ENCODE results near the gene DGLUCY.
"Not testable (repeated sequence)": the region's sequence is repeated elsewhere in the genome, so short reads cannot be mapped to it uniquely, and the experiment has no call there.

DGLUCY gene

DNA sequence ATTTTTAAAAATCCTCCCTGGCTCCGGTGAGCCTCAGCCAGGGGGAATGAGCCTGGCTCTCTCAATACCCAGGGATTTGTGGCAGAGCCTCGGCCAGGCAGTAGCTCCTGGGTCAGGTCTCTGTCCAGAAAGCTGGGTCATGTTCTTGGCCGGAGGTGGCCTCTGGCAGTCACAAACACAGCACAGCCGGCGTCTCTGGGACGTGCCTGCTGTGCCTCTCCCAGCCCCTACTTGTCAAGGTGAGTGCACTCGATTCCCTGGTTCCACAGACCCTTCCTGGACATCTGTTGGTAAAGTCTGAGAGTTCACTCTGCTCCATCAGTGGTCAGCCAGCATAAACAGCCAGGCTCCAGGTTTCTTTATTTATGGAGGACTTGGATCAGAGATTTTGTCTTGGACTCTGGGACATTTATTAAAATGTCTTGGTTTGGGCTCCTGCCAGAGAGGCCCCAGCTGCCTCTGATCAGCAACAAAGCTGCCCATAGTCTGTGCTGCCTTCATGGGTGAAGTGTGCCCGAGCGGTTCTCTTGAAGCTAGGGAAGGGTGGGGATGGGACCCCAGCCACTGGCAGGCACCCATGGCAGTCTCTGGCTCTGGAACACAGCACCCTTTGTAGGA lies 56.7 kb downstream of the DGLUCY start:
- no peak for DNase-seq

- no peak for DNase-seq
Measured at GRCh38 chr14:91171291-91171690, 57.4 kb downstream of the DGLUCY start.

DNA sequence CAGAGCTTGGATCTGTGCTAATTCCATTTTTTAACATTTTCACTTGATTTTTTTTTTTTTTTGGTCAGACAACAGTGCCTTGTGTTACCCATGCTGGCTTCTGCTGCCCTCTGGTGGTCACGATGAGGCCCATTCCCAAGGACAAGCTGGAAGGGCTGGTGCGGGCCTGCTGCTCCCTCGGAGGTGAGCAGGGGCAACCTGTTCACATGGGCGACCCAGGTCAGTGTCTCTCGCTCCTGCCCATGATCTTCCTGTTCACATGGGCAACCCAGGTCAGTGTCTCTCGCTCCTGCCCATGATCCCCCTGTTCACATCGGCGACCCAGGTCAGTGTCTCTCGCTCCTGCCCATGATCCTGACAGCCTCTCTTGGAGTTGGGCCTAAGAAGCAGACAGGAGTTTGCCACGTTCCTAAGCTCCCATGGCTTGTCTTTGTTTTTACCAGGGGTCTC lies 59.4 kb downstream of the DGLUCY start:
- DNase-seq: peak; percentile 80 to 81

- DNase-seq: no peak
Measured at GRCh38 chr14:91173904-91174303, 60.0 kb downstream of the DGLUCY start.

- DNase-seq: no peak
Measured at GRCh38 chr14:91175291-91176201, 61.7 kb downstream of the DGLUCY start.

- DNase-seq: peak; percentile 60 to 68
Measured at GRCh38 chr14:91177073-91178034, 63.5 kb downstream of the DGLUCY start.

DNA sequence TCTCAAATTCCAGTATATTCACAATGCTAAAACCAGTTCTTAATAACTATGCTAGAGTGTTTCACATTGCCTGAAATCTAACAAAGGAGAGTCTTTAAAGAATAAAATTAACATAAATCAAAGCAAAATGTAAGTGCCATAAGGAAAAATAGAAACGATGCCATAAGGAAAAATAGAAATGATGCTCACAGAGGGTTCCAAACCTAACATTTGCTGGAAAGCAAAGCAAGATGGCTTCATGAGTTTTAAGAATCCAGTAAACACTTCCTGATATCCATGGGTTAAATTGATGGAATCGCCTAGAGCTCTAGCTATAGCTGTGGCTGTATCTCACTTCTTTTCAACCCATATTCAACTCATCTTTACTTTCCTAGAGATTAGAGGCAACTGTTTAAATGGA lies 66.7 kb downstream of the DGLUCY start:
- DNase-seq: no peak

DNA sequence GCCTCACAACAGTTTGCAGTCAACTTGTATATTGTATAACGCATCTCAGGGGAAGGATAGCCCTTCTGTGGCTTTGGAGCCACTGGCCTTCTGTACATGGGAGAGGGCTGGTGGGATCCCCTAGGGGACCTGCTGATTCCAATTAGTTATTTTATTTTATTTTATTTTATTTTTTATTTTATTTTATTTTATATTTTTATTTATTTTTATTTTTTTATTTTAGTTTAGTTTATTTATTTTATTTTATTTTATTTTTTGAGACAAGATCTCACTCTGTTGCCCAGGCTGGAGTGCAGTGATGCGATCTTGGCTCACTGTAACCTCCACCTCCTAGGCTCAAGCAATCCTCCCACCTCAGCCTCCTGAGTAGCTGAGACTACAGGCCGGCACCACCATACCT lies 68.9 kb downstream of the DGLUCY start:
- not testable (repeated sequence) for DNase-seq

GRCh38 chr14:91184559-91184958 lies 70.7 kb downstream of the DGLUCY start:
- DNase-seq: no peak

- DNase-seq: no peak
Measured at GRCh38 chr14:91185721-91186120, 71.8 kb downstream of the DGLUCY start.

DNA sequence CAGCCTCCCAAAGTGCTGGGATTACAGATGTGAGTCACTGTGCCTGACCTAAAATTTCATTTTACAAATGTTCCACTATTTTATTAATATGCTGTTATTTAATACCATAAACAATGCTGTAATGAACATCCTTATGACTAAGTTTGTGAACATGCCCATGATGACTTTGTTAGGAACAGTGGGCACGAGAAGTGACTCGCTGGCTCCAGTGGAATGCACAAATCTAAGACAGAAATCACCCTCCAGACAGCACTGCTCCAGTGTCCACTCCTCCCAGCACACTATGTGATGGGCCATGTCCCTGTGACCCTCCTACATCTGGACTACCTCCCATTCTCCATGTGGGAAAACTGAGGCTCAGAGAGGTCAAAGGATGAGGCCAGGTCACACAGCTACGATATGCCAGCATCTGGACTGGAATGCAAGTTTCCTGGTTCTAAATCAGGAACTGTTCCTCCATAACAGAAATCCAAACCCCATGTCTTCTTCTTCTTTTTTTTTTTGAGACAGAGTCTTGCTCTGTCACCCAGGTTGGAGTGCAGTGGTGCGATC lies 72.7 kb downstream of the DGLUCY start:
- no peak for DNase-seq

DNA sequence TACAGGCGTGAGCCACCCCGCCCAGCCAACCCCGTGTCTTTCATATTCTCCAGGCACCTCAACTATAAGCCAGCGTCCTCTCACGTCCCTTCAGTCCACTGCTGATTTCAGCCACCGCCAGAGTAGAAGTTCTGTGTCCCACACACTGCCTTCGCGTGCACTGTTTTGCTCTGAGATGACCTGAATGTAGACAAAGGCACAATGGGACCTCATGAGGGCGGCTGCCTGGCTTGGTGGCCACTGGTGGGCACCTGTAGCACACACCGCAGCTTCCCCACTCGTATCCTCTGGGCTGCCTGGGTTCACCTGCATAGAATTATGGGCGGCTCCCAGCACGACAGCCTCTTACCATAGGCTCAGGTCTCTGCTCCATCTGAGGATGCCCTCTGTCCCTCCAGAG lies 73.4 kb downstream of the DGLUCY start:
- DNase-seq: no peak

- DNase-seq: no peak
Measured at GRCh38 chr14:91190853-91191252, 77.0 kb downstream of the DGLUCY start.

DNA sequence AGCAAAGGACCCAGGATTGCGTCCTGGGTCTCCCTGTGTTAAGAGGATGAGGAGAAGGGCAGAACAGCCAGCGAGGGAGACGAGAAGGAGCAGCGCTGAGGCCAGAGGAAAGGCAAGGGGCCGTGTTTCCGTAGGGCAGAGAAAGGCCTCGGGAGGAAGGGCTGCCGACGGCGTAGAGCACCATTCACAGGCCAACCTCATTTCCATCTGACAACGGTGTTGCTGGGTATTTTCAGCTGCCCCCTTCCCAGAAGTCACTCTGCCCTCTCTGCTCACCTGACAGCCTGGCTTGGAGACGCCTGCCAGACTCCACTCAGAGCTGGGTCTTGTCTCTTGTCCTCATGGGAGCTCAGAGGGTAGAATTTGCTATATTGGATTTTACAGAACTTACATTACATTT lies 79.2 kb downstream of the DGLUCY start:
- no peak for DNase-seq

- no peak for DNase-seq
Measured at GRCh38 chr14:91195881-91196280, 82.0 kb downstream of the DGLUCY start.

- DNase-seq: no peak
Measured at GRCh38 chr14:91197631-91198030, 83.8 kb downstream of the DGLUCY start.

DNA sequence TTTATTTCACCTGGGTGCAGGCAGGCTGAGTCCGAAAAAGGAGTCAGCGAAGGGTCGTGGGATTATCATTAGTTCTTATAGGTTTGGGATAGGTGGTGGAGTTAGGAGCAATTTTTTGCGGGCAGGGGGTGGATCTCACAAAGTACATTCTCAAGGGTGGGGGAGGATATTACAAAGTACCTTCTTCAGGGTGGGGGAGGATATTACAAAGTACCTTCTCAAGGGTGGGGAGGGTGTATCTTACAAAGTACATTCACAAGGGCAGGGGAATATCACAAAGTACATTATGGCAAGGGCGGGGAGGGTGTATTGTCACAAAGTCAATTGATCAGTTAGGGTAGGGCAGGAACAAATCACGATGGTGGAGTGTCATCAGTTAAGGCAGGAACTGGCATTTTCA lies 86.9 kb downstream of the DGLUCY start:
- DNase-seq: not testable (repeated sequence)

DNA sequence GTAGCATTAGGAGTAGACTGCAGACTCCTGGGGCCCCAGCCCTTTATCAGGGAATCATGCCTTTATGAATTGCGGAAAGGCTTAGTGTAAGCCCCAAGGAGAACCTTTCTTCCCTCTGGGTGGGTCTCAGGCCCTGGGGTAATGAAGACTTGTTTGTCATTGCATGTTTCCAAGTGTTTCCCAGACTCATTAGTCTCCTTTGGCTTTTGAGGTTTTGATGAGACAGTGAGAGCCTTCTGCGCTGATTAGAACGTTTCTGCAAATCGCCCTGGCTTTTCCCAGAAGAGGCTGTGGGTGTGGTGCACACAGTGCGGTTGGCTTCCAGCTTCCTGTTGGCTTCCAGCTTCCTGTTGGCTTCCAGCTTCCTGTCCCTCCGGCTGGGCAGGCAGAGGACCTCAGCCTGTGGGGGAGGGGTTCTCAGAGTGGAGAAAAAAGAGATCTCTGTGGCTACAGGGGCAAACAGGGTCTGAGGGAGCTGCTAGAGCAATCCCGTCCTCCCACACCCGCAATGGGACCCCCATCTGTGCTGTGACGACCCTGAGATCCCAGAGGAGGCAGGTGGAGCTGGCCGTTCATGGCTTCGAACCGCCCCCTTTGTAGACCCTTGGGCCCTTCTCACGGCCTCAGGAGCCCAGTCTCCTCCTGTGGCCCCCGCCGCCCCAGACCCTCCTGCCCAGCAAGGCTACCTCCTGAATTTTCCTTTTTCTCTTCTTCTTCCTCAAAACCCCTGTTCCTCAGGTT lies 88.5 kb downstream of the DGLUCY start:
- DNase-seq: peak in 1 of 2 donors; percentile 5

- no peak for DNase-seq
Measured at GRCh38 chr14:91204657-91205056, 90.8 kb downstream of the DGLUCY start.

DNA sequence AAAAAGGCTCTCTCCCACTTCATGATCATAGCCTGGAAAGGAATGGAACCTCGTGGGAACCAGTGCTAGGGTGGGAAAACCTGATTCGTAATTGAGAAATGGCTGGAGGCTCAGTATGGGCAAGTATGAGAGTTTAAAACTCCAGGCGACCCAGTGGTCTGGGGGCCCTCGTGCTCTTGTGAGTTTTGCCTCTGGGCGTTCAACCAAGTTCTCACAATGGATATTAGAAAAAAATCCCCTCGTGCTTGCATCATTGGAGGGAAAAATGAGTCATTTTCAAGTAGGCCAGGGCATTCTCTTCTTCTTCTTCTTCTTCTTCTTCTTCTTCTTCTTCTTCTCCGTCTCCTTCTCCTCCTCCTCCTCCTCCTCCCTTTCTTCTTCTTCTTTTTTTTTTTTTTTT lies 91.6 kb downstream of the DGLUCY start:
- DNase-seq: no peak

DNA sequence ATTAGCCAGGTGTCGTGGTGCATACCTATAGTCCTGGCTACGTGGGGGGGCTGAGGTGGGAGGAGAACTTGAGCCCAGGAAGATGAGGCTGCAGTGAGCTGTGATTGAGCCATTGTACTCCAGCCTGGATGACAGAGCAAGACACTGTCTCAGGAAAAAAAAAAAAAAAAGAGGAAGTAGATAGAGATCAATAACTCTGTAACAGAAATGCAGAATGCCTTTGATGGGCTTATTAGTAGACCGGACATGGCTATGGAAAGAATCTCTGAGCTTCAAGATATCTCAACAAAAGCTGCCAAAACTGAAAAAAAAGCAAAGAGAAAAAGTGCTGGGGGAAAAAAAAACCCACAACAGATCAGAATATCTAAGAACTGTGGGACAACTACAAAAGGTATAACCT lies 93.1 kb downstream of the DGLUCY start:
- no peak for DNase-seq

DNA sequence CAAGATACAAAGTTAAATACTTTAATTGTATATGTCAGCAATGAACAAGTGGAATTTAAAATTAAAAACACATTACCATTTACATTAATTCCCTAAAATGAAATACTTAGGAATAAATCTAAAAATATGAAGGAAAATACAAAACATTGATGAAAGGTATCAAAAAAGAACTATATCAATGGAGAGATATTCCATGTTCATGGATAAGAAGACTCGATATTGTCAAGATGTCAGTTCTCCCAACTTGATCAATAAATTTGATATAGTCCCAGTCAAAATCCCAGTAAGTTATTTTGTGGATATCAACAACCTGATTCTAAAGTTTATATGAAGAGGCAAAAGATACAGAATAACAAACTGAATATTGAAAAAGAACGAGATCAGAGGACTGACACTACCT lies 97.1 kb downstream of the DGLUCY start:
- no peak for DNase-seq

All from activated CD4-positive, alpha-beta T cell treated with anti-CD3 and anti-CD28 coated beads for 4 hours (primary cell).